ENCODE measurements around the gene INSC. TPM values are rescaled to one million over a fixed set of nuclear protein-coding genes. Genes with fewer than 3 reads are reported as not detected.

Gene INSC
- total RNA-seq, 1 experiment from 2014 or later, result 0.17 TPM

DNA sequence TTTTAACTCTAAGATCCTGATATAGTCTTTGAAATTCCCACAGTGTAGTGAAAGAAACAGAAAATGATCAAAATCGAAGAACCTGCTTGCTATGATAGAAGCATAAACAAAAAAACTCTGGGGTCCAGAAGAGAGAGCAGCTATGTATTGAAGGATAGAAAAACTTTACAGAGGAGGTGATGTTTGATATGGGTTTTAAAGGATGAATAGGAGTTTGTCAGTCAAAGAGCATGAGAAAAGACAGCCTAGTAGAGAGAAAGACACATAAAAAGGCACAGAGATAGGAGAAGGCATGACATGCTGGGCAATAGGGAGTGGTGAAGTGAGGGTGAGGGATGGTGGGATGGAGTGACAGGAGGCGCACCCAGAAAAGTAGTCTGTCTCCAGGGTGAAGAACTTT is 168.0 kb downstream of the INSC start:
- Histone ChIP-seq H3K9ac (ENCODE audit: low read length) (no peak overlapping the region), H3K9me2 (ENCODE audit: insufficient read depth) (no peaks in the 10 kb centered on the region), H3K4me2 (ENCODE audit: low read length) (no peak overlapping the region), H2AFZ (ENCODE audit: low read depth, low read length, poor library complexity, severe bottlenecking) (no peak overlapping the region), H3K79me2 (ENCODE audit: insufficient read depth, low read length) (no peaks in the 10 kb centered on the region), H4K20me1 (ENCODE audit: insufficient read depth) (no peaks in the 10 kb centered on the region), H3K9me3 (ENCODE audit: control insufficient read depth in 1 of 2, insufficient read depth in 1 of 2, low read depth in 1 of 2, low read length in 2 of 2) (no peaks in the 10 kb centered on the region), H3K4me3 (replicated peaks in 1 of 2; ENCODE audit: low read depth in 1 of 2, low read length in 2 of 2) (no peak overlapping the region), H3K27ac (ENCODE audit: low read depth, low read length) (no peak overlapping the region), H3K4me1 (ENCODE audit: control insufficient read depth in 1 of 2, insufficient read depth in 2 of 2, low read length in 2 of 2) (0 out of 4 replicates have a peak, but pooled peaks cover 0 to 4% of the 10 kb centered on the region in 2 experiments), H3K36me3 (ENCODE audit: control insufficient read depth in 1 of 2, insufficient read depth in 2 of 2, low read length in 2 of 2) (no peaks in the 10 kb centered on the region), H3K27me3 (ENCODE audit: insufficient read depth, low read length) (peaks cover 30% of the 10 kb centered on the region; the same call in 1 of the 2 replicates)
- POLR2A ChIA-PET, result no interaction called here
- no TSS peak for BruUV-seq (replicated peaks)
- CTCF ChIA-PET, result no interaction called here
- intact Hi-C loops (cut with micrococcal nuclease), result no loop called here
- no peak for DNase-seq (ENCODE audit: low read depth, low spot score)
- TF ChIP-seq ATF3 (IDR thresholded peaks at IDR 0.05), result no peak
- no peak for TF ChIP-seq TCF7L2 (IDR thresholded peaks at IDR 0.05; ENCODE audit: borderline replicate concordance, extremely low read depth, insufficient read depth, insufficient read length)
- TF ChIP-seq EZH2 (IDR thresholded peaks at IDR 0.05), result no peak
- no peak for TF ChIP-seq YY1 (IDR thresholded peaks at IDR 0.05; ENCODE audit: extremely low read depth, insufficient replicate concordance, low read depth, low read length)
- TF ChIP-seq EZH2phosphoT487 (IDR thresholded peaks at IDR 0.05; ENCODE audit: borderline replicate concordance), result no peak
- TF ChIP-seq, protein P1, sequence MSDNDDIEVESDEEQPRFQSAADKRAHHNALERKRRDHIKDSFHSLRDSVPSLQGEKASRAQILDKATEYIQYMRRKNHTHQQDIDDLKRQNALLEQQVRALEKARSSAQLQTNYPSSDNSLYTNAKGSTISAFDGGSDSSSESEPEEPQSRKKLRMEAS (IDR thresholded peaks at IDR 0.05), result no peak
- no peak for TF ChIP-seq EGR1 (IDR thresholded peaks at IDR 0.05; ENCODE audit: low read depth)
- no peak for TF ChIP-seq ZFX (IDR thresholded peaks at IDR 0.05)
- TF ChIP-seq POLR2AphosphoS5 (IDR thresholded peaks at IDR 0.05; ENCODE audit: low read depth, low read length), result no peak
- TF ChIP-seq ELF1 (IDR thresholded peaks at IDR 0.05; ENCODE audit: borderline replicate concordance, low read depth), result no peak
- no peak for ATAC-seq
- RAD21 ChIA-PET (ENCODE audit: low non-redundant PET in 1 of 2, low total read pairs in 2 of 2, uncharacterized antibody in 2 of 2, unreplicated experiment in 2 of 2), result no interaction called here

- Histone ChIP-seq H3K4me1 (ENCODE audit: control insufficient read depth in 1 of 2, insufficient read depth in 2 of 2, low read length in 2 of 2) (no peaks in the 10 kb centered on the region), H3K9me2 (ENCODE audit: insufficient read depth) (no peaks in the 10 kb centered on the region), H3K9me3 (ENCODE audit: control insufficient read depth in 1 of 2, insufficient read depth in 1 of 2, low read depth in 1 of 2, low read length in 2 of 2) (no peaks in the 10 kb centered on the region), H3K27ac (ENCODE audit: low read depth, low read length) (no peak overlapping the region), H3K4me3 (replicated peaks in 1 of 2; ENCODE audit: low read depth in 1 of 2, low read length in 2 of 2) (no peak overlapping the region), H3K36me3 (ENCODE audit: control insufficient read depth in 1 of 2, insufficient read depth in 2 of 2, low read length in 2 of 2) (no peaks in the 10 kb centered on the region), H3K9ac (ENCODE audit: low read length) (no peak overlapping the region), H4K20me1 (ENCODE audit: insufficient read depth) (no peaks in the 10 kb centered on the region), H2AFZ (ENCODE audit: low read depth, low read length, poor library complexity, severe bottlenecking) (no peak overlapping the region), H3K79me2 (ENCODE audit: insufficient read depth, low read length) (no peaks in the 10 kb centered on the region), H3K4me2 (ENCODE audit: low read length) (no peak overlapping the region), H3K27me3 (ENCODE audit: insufficient read depth, low read length) (peaks cover 32% of the 10 kb centered on the region; the same call in 1 of the 2 replicates)
- ATAC-seq (no peak), DNase-seq (ENCODE audit: low read depth, low spot score) (no peak)
- intact Hi-C loops (cut with micrococcal nuclease), result no loop called here
- no TSS peak for BruUV-seq (replicated peaks)
- CTCF ChIA-PET, result no interaction called here
- POLR2A ChIA-PET, result no interaction called here
- RAD21 ChIA-PET (ENCODE audit: low non-redundant PET in 1 of 2, low total read pairs in 2 of 2, uncharacterized antibody in 2 of 2, unreplicated experiment in 2 of 2), result no interaction called here
- TF ChIP-seq FOSL1 (IDR thresholded peaks at IDR 0.05; ENCODE audit: low read depth) (no peak), TCF7L2 (IDR thresholded peaks at IDR 0.05; ENCODE audit: borderline replicate concordance, extremely low read depth, insufficient read depth, insufficient read length) (no peak), SIN3A (IDR thresholded peaks at IDR 0.05; ENCODE audit: low read depth) (no peak), CTCF (IDR thresholded peaks at IDR 0.05 in 2 of 3, conservative IDR thresholded peaks at IDR 0.05 in 1 of 3; ENCODE audit: borderline replicate concordance in 1 of 3, insufficient read depth in 1 of 3, low read depth in 2 of 3, low read length in 2 of 3) (no peak), ELF1 (IDR thresholded peaks at IDR 0.05; ENCODE audit: borderline replicate concordance, low read depth) (no peak), ATF3 (IDR thresholded peaks at IDR 0.05) (no peak), EZH2 (IDR thresholded peaks at IDR 0.05) (no peak), RAD21 (IDR thresholded peaks at IDR 0.05; ENCODE audit: low read depth) (no peak), CBX3 (IDR thresholded peaks at IDR 0.05; ENCODE audit: low read depth) (no peak), ZFX (IDR thresholded peaks at IDR 0.05) (no peak), CEBPB (IDR thresholded peaks at IDR 0.05; ENCODE audit: low read depth) (no peak)
Measured at GRCh38 chr11:15286465-15286864, 171.7 kb downstream of the INSC start.

All from HCT116 (cell line).